GM19193 (cell line): ENCODE results near the gene NUFIP1.

Experiments
- POLR2A ChIP-seq: IDR thresholded peaks from 4 replicates; pipeline ENCODE4 v1.6.1; 2011; ENCODE audit not compliant: insufficient read depth, insufficient read length; ENCODE audit errors: extremely low read depth

NUFIP1 gene

GRCh38 chr13:44989071-44989889 lies at the start of gene NUFIP1, which contains the start of gene GPALPP1:
Gene NUFIP1 (minus strand): TSS chr13:44989471. CDS start chr13:44989436, 35 bp downstream.
Gene GPALPP1 (plus strand): TSS chr13:44989538. CDS start chr13:44989655, 117 bp downstream.
- TF ChIP-seq POLR2A, result peak; percentile 79

- TF ChIP-seq POLR2A, result no peak
These were observed 46.9 kb upstream of the NUFIP1 start for GRCh38 chr13:45036206-45036605.

- no peak for TF ChIP-seq POLR2A
These were observed 45.1 kb upstream of the NUFIP1 start for GRCh38 chr13:45034342-45034741.

GRCh38 chr13:45024847-45025246 lies 35.6 kb upstream of the NUFIP1 start:
- no peak for TF ChIP-seq POLR2A

GRCh38 chr13:45021250-45021649 lies 32.0 kb upstream of the NUFIP1 start:
- no peak for TF ChIP-seq POLR2A

- no peak for TF ChIP-seq POLR2A
These were observed 27.6 kb upstream of the NUFIP1 start for GRCh38 chr13:45016792-45017425.

GRCh38 chr13:45015300-45015699 lies 26.0 kb upstream of the NUFIP1 start:
- TF ChIP-seq POLR2A, result no peak

- no peak for TF ChIP-seq POLR2A
These were observed 21.9 kb upstream of the NUFIP1 start for GRCh38 chr13:45011198-45011597.

- TF ChIP-seq POLR2A, result no peak
These were observed 18.6 kb upstream of the NUFIP1 start for GRCh38 chr13:45007823-45008222.

GRCh38 chr13:45007225-45007624 lies 18.0 kb upstream of the NUFIP1 start:
- no peak for TF ChIP-seq POLR2A

- no peak for TF ChIP-seq POLR2A
These were observed 14.8 kb upstream of the NUFIP1 start for GRCh38 chr13:45004096-45004495.

- TF ChIP-seq POLR2A, result no peak
These were observed 14.1 kb upstream of the NUFIP1 start for GRCh38 chr13:45003417-45003816.

- no peak for TF ChIP-seq POLR2A
These were observed 670 bp upstream of the NUFIP1 start for GRCh38 chr13:44989941-44990340.

GRCh38 chr13:44978328-44978727 lies 10.9 kb downstream of the NUFIP1 start:
- TF ChIP-seq POLR2A, result no peak

GRCh38 chr13:44976949-44977583 lies 12.2 kb downstream of the NUFIP1 start:
- TF ChIP-seq POLR2A, result no peak
